Esophagus muscularis mucosa (tissue), 3 donors: Measurements from ENCODE around the gene PBXIP1.
A peak's percentile ranks its signal among the peaks of the same experiment; 100 is the strongest.

ENCODE experiments used
- CTCF ChIP-seq, 3 experiments: fragments of 200-600 bp in 2 of 3; fragments of 450-650 bp in 1 of 3; sonication (generic) in 2 of 3; IDR thresholded peaks; one replicate each; pipeline ENCODE4 v1.5.1; 2017 to 2019; ENCODE audit warnings: antibody characterized with exemption in 3 of 3, mild to moderate bottlenecking in 2 of 3, moderate library complexity in 1 of 3
- POLR2AphosphoS5 ChIP-seq, 2 donors: sonication (generic); formaldehyde crosslinking; IDR thresholded peaks; one replicate each; pipeline ENCODE4 v1.6.1; 2017; ENCODE audit warnings: antibody characterized with exemption in 2 of 2

- TF ChIP-seq CTCF (IDR thresholded peaks at IDR 0.05) (peak in 1 of 3 experiments; percentile 17), POLR2AphosphoS5 (IDR thresholded peaks at IDR 0.05) (peak; percentile 80 to 89)
Observed at GRCh38 chr1:155000726-155001424, 45.0 kb upstream of the PBXIP1 start.
